ENCODE data around the gene FZD2. TPM values are rescaled to one million over a fixed set of nuclear protein-coding genes. Genes with fewer than 3 reads are reported as not detected.

The FZD2 gene
- total RNA-seq, 1 donor from 2014 or later, result 2.6 TPM

DNA sequence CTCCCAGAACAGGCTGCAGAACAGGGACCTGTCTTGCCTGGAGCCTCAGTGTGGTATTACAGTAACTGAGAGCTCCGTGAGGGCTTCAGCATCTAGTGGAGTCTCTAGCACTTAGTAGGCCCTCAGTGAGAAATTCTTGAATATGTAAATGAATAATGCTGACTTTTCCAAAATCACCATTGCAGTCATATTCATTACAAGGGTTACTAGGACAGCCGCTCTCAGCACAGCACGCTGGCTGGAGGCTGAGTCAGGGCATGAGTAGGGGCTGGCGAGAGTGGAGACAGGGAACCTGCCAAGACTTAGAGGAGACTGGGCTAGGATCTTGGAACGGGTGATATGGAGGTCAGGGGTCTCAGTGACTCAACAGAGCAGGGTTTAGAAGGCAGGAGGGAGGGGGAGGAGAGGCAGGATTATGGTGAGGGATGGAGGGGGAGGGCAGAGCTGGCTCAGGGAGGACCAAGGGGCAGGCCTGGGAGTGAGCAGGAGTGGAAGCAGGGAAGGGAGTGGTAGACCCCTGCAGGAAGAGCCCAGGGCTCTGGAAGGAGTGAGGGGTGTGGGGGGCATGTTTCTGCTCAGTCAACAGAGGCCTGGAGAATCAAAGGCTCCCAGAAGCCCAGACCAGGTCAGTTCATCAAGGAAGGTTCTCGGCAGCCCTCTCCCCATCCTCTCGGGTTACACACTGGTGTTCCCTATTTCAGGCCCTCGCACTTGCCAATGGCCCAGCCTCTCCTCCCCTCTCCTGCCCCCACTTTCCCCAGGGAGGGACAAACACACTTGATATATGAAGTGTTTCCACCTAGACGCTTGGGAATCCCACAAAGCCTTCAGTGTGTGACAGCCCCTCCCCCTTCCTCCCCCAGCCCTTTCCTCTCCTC lies 42.3 kb downstream of the FZD2 start:
- DNase-seq, result peak; percentile 55
- ATAC-seq (ENCODE audit: poor library complexity), result no peak

DNA sequence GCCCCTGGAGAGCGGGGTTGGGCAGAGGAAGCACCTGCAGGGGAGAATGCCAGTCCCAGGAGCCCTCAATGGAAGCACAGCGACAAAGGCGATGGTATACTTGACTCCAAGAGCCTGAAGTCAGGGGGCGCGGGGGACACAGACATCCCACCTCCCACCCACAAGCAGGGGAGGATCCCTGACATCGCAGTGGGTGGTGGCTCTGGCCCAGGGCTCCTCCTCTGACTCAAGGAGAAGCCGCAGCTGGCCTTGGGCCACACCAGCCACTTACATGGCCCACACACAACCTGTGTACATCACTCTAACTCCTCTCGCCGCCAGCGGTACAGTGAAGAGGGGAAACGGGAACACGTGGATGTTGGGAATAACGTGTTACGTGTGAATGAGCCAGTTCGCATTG lies 44.3 kb downstream of the FZD2 start:
- ATAC-seq (ENCODE audit: poor library complexity), result no peak
- DNase-seq, result no peak
- intact Hi-C loops (cut with DNase I), result no loop called here

More for the DNA sequence above, 42.3 kb downstream of the FZD2 start:
- intact Hi-C loops (cut with DNase I), result no loop called here

DNA sequence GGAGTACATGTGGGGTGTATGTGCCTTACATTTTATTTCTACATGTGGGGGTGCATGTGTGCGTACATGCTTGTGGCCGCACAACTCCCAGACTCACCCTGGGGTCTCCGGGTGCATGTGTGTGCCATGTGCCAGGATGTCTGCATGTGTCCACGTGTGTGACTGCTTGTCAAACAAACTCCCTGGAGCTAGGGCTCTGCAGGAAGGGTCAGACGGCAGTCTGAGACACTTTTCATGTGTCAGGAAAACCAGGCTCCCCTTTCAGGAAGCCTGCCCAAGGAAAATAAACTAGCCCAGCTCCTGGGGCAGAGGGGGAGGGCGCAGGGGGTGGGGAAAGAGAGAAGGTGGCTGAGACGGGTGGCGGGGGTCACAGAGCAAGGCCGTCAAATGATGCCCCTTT lies 44.7 kb downstream of the FZD2 start:
- no peak for DNase-seq
- intact Hi-C loops (cut with DNase I), result no loop called here
- no peak for ATAC-seq (ENCODE audit: poor library complexity)

DNA sequence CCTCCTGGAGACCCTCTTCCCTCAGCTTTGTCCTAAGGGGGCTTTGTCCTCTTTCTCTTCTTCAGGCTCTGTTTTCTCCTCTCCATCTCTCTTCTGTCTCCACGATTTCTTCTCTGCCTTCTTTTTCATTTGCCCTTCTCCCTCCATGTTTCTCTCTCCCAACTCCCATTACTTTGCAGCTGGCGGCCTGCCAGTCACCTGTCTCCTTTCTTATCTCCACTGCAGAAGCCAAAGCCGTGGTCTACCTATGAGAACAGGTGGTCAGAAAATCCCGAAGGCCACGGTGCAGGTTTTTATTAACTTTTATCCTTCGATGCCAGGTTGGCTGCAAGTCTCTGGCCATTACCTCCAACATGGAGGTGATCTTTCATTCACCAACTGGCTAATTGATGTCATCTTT lies 45.1 kb downstream of the FZD2 start:
- intact Hi-C loops (cut with DNase I), result no loop called here
- ATAC-seq (ENCODE audit: poor library complexity) (no peak), DNase-seq (no peak)

DNA sequence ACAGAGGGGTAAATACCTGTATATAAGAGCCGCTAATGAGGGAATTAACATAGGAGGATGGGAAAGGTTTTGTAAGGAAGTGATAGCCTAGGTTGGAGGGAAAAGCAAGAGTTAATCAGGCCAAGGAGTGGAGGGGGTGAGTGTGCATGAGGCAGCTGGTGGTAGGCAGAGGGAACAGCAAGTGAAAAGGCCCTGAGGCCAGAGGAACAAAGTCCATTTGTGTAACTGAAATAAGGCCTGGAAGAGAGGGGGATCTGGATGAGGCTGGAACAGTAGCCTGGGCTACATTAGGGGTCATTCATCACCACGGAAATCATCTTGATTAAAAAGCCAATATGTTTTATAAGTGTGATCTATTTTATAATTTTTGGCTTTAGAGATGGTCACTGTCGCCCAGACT lies 45.7 kb downstream of the FZD2 start:
- ATAC-seq (ENCODE audit: poor library complexity), result no peak
- intact Hi-C loops (cut with DNase I), result no loop called here
- DNase-seq, result no peak

DNA sequence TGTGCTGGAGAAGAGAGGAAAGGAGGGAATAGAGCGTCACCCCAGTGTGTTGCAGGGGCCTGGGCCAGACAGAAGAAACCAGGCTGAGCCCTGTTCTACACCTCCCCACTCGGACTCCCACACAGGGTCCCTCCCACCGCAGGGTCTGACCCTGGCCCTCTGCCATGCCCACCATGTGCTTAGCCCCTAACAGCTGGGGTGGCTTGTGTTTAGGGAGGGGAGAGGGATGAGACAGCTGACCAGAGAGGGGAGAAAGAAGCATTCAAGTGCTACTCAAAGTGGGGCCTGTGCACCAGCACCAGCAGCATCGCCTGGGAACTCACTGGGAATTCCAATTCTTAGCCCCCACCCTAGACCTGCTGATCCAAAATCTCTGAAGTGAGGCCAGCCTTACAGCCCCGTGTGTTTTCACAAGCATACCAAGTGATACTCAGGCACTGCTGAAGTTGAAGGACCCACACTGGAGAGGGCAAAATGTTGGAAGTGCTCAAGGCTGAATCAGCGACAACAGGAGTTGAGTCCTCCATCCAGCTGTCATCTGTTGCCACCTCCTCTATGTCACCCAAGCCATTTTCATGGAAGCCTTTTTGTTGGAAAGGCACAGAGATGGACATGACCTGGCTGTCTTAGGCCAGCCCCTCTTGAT lies 47.0 kb downstream of the FZD2 start:
- intact Hi-C loops (cut with DNase I), result no loop called here
- no peak for ATAC-seq (ENCODE audit: poor library complexity)
- DNase-seq, result no peak

DNA sequence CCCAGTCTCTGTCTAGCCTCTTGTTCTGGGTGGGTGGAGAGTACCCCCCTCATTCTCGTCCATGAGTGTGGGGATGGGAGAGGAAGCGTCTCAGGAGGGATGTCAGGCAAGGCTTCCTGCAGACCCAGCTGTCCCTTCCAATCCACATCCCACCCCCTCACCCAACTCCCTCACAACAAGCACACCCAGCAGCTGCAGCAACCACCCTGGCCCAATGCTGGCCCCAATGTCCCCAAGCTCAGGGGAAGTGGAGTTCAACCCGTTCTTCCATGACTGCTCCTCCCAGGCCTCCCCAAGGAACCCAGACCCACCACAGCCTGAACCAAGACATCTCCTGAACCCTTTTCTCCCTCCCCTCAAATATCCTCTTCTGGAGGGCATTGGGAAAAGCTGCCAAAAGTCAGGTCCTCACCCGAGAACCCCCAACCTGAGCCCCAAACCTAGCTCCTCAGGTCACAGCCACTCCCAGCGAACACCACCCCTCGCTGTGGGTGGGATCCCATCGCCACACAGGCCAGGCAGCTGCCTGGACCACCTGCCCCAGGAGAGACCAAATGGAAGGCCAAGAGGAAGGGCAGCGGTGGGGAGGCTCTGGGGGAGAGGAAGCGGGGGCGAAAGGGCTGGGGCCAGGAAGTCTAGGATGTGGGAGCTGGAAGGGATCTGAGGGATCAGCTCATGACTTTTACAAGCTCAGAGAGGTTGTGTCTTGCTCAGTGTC lies 47.6 kb downstream of the FZD2 start:
- no peak for ATAC-seq (ENCODE audit: poor library complexity)
- intact Hi-C loops (cut with DNase I), result no loop called here
- no peak for DNase-seq

DNA sequence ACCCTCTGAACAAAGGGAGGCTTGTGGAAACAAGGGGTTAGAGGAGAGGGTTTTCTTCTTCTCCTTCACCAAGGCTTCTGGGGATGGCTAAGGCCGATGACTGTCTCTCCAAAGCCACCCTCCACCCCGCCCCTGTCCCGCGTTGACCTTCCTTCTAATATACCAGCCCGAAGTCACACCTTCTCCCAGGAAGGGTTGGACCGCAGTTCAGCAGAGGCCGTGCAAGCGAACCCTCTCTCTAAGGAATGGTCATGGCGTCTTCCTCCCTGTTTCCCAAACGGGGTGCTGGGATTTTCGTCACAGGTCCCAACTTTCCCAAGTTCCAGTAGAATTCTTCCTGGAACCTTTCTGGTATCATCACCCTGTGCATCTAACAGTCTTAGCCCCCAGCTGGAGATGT lies 49.4 kb downstream of the FZD2 start:
- ATAC-seq (ENCODE audit: poor library complexity) (no peak), DNase-seq (no peak)
- intact Hi-C loops (cut with DNase I), result no loop called here

DNA sequence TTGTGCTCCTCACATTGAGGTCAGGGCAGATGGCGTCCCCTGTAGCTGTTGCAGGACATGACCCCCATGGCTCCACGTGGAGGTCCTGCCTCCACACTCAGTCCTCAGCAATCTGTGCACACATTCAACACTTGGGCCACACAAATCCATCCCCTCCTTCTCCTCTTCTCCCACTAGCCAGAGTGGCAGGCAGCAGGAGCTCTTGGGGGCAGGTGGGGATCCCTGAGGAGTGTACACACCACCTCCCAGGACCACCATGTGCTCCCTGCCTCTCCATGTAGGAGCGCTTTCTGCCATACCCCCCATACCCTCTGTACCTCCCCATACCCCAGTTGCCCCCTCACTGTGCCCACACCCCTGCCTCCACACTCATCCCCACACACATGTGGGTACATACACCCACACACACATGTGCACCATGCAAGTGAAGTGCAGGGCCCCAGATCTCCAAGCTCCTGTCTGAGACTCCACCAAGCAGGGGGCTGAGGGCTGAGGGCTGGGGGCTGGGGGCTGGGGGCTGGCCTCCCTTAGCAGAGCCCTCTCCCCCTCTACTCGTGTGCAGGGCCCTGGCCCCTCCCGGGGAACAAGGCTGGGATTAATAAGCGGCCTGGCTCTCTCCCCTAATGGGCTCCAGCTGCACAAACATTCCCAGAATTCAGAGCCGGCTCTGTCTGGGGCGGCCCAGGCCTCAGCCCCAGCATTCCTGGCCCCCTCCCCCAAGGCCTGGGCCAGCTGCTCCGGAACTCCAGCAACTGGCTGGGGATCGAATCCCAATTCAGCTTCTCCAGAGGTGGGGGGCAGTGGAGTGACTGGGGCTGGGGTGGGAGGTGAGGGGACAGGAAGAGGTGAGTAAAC lies 50.8 kb downstream of the FZD2 start:
- DNase-seq (no peak), ATAC-seq (ENCODE audit: poor library complexity) (no peak)
- intact Hi-C loops (cut with DNase I), result no loop called here

DNA sequence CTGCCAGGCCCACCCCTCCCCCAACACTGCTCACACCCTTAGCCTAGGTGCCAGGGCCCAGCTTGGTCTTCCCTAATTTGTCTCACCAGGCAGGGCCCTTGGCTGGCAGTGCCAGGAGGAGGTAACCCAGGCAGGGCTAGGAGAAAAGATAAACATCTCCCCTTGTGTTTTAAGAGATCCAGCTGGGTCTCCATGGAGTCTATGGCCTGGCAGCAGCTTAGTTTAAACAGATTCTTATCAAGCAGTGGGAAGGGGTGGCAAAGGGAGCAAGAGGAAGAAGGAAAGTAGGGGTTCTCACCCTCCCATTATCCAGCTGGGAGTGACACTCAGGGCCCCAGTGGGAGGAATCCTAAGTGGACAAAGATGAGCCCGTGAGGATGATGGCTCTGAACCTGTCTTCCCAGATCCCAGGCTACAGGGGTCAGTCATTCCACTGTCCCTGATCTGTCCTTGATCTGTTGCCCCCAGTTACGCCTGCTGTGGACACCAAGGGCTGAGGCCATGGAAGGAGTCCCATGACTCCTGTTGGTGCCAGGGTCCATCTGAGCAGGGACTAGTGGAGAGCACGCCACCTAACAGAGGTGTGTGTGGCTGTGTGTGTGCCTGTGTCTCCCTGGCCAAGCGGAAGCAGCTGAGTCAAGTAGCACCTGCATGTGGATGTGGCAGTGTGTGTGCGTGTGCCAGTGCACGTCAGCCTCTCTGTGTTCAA lies 51.6 kb downstream of the FZD2 start:
- intact Hi-C loops (cut with DNase I), result no loop called here

DNA sequence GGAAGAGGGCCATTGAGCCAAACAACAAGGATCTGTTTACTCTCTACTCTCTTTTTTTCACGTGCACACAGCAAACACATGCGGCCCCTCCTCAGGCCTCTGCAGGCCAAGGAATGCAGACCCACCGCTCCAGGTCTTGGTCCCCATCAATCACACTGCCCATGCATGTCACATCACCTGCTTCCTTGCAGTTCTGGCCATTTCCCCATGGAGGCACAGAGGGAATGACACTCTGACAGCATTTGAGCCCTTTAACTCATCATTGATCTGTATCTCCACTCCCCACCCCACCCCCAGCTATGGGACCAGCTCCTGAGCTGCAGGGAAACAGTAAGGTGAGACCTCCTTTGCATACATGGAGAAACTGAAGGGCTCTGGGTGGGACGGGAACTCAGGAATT lies 53.0 kb downstream of the FZD2 start:
- ATAC-seq (ENCODE audit: poor library complexity) (no peak), DNase-seq (no peak)
- intact Hi-C loops (cut with DNase I), result no loop called here

More for the DNA sequence above, 51.6 kb downstream of the FZD2 start:
- DNase-seq, result no peak
- ATAC-seq (ENCODE audit: poor library complexity), result no peak

Other genes starting within 250 kb of the FZD2 start
- 0.22 TPM for gene RUNDC3A, start 248.9 kb upstream of the FZD2 start, total RNA-seq
- gene SLC25A39, start 232.7 kb upstream of the FZD2 start, total RNA-seq, result 45.0 TPM
- 135 TPM for gene GRN, start 212.2 kb upstream of the FZD2 start, total RNA-seq
- 0.62 TPM for gene FAM171A2, start 193.6 kb upstream of the FZD2 start, total RNA-seq
- gene ITGA2B, start 167.8 kb upstream of the FZD2 start, total RNA-seq, result 0.62 TPM
- gene GPATCH8, start 54.1 kb upstream of the FZD2 start, total RNA-seq, result 17.9 TPM
- gene MEIOC, start 99.0 kb downstream of the FZD2 start, total RNA-seq, result not detected
- gene CCDC43, start 132.3 kb downstream of the FZD2 start, total RNA-seq, result 26.4 TPM
- gene DBF4B, start 151.2 kb downstream of the FZD2 start, total RNA-seq, result 5.0 TPM
- 18.5 TPM for gene ADAM11, start 201.5 kb downstream of the FZD2 start, total RNA-seq